ENCODE results near the gene ENOX1. TPM values are rescaled to one million over a fixed set of nuclear protein-coding genes. Genes with fewer than 3 reads are reported as not detected.

Gene ENOX1
- polyA plus RNA-seq, 3 donors: 0.04 TPM; not detected in 2

DNA sequence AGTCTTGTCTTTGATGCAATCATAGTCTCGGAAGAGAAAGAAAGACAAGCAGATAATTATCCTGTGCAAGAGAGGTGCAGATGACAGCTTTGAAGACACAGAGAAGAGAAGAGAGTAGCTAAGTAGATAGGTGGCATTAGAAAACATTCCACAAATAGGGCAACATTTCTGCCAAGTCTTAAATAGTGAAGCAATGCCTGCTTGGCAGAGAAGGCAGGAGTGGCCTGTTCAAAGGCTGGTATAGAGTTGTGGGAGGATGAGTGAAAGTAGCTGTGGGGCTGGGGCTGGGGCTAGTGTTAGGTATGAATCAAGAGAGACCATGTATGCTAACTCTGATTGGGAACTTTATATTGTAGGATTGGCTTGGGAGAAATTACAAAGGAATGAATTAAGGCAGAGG lies 457.9 kb downstream of the ENOX1 start:
- H4K20me1 ChIP-seq (ENCODE audit: insufficient read depth, low read length): no peaks in the 10 kb centered on the region
- no peaks in the 10 kb centered on the region for H3K79me2 ChIP-seq (ENCODE audit: insufficient read depth, low read length)
- TF ChIP-seq, protein P1, sequence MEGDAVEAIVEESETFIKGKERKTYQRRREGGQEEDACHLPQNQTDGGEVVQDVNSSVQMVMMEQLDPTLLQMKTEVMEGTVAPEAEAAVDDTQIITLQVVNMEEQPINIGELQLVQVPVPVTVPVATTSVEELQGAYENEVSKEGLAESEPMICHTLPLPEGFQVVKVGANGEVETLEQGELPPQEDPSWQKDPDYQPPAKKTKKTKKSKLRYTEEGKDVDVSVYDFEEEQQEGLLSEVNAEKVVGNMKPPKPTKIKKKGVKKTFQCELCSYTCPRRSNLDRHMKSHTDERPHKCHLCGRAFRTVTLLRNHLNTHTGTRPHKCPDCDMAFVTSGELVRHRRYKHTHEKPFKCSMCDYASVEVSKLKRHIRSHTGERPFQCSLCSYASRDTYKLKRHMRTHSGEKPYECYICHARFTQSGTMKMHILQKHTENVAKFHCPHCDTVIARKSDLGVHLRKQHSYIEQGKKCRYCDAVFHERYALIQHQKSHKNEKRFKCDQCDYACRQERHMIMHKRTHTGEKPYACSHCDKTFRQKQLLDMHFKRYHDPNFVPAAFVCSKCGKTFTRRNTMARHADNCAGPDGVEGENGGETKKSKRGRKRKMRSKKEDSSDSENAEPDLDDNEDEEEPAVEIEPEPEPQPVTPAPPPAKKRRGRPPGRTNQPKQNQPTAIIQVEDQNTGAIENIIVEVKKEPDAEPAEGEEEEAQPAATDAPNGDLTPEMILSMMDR (IDR thresholded peaks at IDR 0.05): no peak
- H3K9me3 ChIP-seq (replicated peaks in 1 of 2; ENCODE audit: control insufficient read depth in 1 of 2, insufficient read depth in 1 of 2, low read length in 2 of 2): no peaks in the 10 kb centered on the region
- no peak overlapping the region for H3K9ac ChIP-seq (ENCODE audit: insufficient read depth, low read length, poor library complexity, severe bottlenecking)
- Mint-ChIP-seq H3K27ac (no peak overlapping the region), H3K9me3 (no peaks in the 10 kb centered on the region), H3K4me1 (no peaks in the 10 kb centered on the region), H3K4me3 (no peak overlapping the region), H3K27me3 (ENCODE audit: low read depth in 3 of 3) (peaks cover 0 to 2% (median 0%) of the 10 kb centered on the region in 3 donors), H3K36me3 (no peaks in the 10 kb centered on the region)
- H3K27me3 ChIP-seq (ENCODE audit: control insufficient read depth in 2 of 2, insufficient read depth in 2 of 2, low read length in 2 of 2): no peaks in the 10 kb centered on the region
- intact Hi-C loops (cut with micrococcal nuclease): no loop called here
- no peaks in the 10 kb centered on the region for H3K36me3 ChIP-seq (replicated peaks in 1 of 2; ENCODE audit: control insufficient read depth in 1 of 2, insufficient read depth in 2 of 2, low read length in 2 of 2)
- no peak overlapping the region for H3K4me2 ChIP-seq (replicated peaks; ENCODE audit: extremely low read depth, low read length, poor library complexity, severe bottlenecking)
- H3K4me3 ChIP-seq (replicated peaks in 1 of 3; ENCODE audit: low read depth in 2 of 3, low read length in 3 of 3): no peak overlapping the region
- WGBS (ENCODE audit: insufficient coverage): no CpG with 5 or more reads among the region's 1 CpG
- H3K4me1 ChIP-seq (ENCODE audit: control insufficient read depth in 1 of 2, insufficient read depth in 2 of 2, low read length in 2 of 2): no peaks in the 10 kb centered on the region
- no peak overlapping the region for H2AFZ ChIP-seq (ENCODE audit: insufficient read depth, low read depth, low read length, poor library complexity, severe bottlenecking)
- no peak for DNase-seq
- H3K27ac ChIP-seq (ENCODE audit: low read depth in 1 of 2, low read length in 2 of 2): no peak overlapping the region

DNA sequence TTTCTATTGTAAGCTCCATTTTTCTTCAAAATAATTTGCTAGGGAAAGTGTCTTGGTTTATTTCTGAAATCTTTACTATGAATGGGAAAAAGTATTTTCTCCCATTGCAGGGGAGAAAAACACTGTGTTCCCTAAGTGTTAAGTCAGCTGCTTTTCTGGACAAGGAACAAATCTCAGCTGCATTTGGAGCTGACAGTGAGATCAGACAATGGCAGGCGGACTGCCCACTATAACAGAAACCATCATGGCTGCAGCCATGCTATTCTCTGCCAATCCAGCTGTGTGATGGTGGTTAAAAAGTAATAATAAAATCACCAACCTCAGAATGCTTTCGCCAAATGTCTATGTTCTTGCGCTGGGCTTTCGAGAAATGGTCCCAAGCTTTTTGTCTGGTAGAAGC lies 460.7 kb downstream of the ENOX1 start:
- intact Hi-C loops (cut with micrococcal nuclease): no loop called here
- Histone ChIP-seq H4K20me1 (ENCODE audit: insufficient read depth, low read length) (no peaks in the 10 kb centered on the region), H3K9me3 (replicated peaks in 1 of 2; ENCODE audit: control insufficient read depth in 1 of 2, insufficient read depth in 1 of 2, low read length in 2 of 2) (no peaks in the 10 kb centered on the region), H3K4me1 (ENCODE audit: control insufficient read depth in 1 of 2, insufficient read depth in 2 of 2, low read length in 2 of 2) (no peaks in the 10 kb centered on the region), H3K4me3 (replicated peaks in 1 of 3; ENCODE audit: low read depth in 2 of 3, low read length in 3 of 3) (no peak overlapping the region), H3K27me3 (ENCODE audit: control insufficient read depth in 2 of 2, insufficient read depth in 2 of 2, low read length in 2 of 2) (no peaks in the 10 kb centered on the region), H3K36me3 (replicated peaks in 1 of 2; ENCODE audit: control insufficient read depth in 1 of 2, insufficient read depth in 2 of 2, low read length in 2 of 2) (no peaks in the 10 kb centered on the region), H2AFZ (ENCODE audit: insufficient read depth, low read depth, low read length, poor library complexity, severe bottlenecking) (no peak overlapping the region), H3K4me2 (replicated peaks; ENCODE audit: extremely low read depth, low read length, poor library complexity, severe bottlenecking) (no peak overlapping the region), H3K79me2 (ENCODE audit: insufficient read depth, low read length) (no peaks in the 10 kb centered on the region), H3K9ac (ENCODE audit: insufficient read depth, low read length, poor library complexity, severe bottlenecking) (no peak overlapping the region), H3K27ac (ENCODE audit: low read depth in 1 of 2, low read length in 2 of 2) (no peak overlapping the region)
- no peaks in the 10 kb centered on the region for H3K36me3 Mint-ChIP-seq
- WGBS (ENCODE audit: insufficient coverage): 100% methylated on average over 1 of the region's 4 CpGs
- H3K4me3 Mint-ChIP-seq: no peak overlapping the region
- no peak overlapping the region for H3K27ac Mint-ChIP-seq
- H3K27me3 Mint-ChIP-seq (ENCODE audit: low read depth in 3 of 3): peaks cover 0 to 2% (median 0%) of the 10 kb centered on the region in 3 donors
- no peaks in the 10 kb centered on the region for H3K4me1 Mint-ChIP-seq
- no peak for DNase-seq
- TF ChIP-seq, protein P1 (IDR thresholded peaks at IDR 0.05): no peak
- no peaks in the 10 kb centered on the region for H3K9me3 Mint-ChIP-seq
